SK-N-SH (cell line): ENCODE results near the gene CHRM1. TPM values are rescaled to one million over a fixed set of nuclear protein-coding genes. Genes with fewer than 3 reads are reported as not detected.

Experiments used
- CTCF ChIA-PET: fragments of 300-600, 350-600 bp; formaldehyde crosslinking; extraction: SDS; loops from one replicate; lab custom pipeline; 2021; lab: Yijun Ruan, JAX
- POLR2A ChIA-PET: fragments of 350-600 bp; sonication (Branson Sonifier 250); formaldehyde crosslinking; extraction: SDS; loops from one replicate; lab custom pipeline; 2020; ENCODE audit warnings: antibody characterized with exemption, inconsistent platforms; lab: Yijun Ruan, JAX
- DNase-seq: peaks from one replicate; pipeline ENCODE4 v3.0.0; 2012
- H2AFZ ChIP-seq: fragments of 200-600 bp; sonication (generic); 2 replicates; pipeline ENCODE4 v1.8.1; 2016; ENCODE audit warnings: antibody characterized with exemption, mild to moderate bottlenecking, low read depth
- H3F3A ChIP-seq: fragments of 200-600 bp; sonication (generic); replicated peaks from 2 replicates; pipeline ENCODE3; 2016; ENCODE audit warnings: antibody characterized with exemption, mild to moderate bottlenecking; ENCODE audit not compliant: insufficient read depth
- H3K27ac ChIP-seq, 2 experiments: fragments of 200-500 bp in 1 of 2; fragments of 200-600 bp in 1 of 2; sonication (Bioruptor generic) in 1 of 2; sonication (generic), shearing (Covaris generic) in 1 of 2; 2 replicates each; pipeline versions ENCODE4 v1.5.1 to v1.6.1; 2014 to 2016; ENCODE audit warnings: low read depth in 2 of 2, inconsistent platforms in 1 of 2, low read length in 1 of 2, mild to moderate bottlenecking in 1 of 2, mixed read lengths in 1 of 2
- H3K27me3 ChIP-seq: fragments of 200-600 bp; sonication (generic), shearing (Covaris generic); 2 replicates; pipeline ENCODE4 v1.6.1; 2016; ENCODE audit warnings: mixed run types; ENCODE audit not compliant: insufficient read depth
- H3K36me3 ChIP-seq, 2 experiments: fragments of 200-500 bp in 1 of 2; fragments of 200-600 bp in 1 of 2; sonication (Bioruptor generic) in 1 of 2; sonication (generic) in 1 of 2; replicated peaks in 1 of 2; 2 replicates each; pipeline versions ENCODE3 to v1.5.1; 2014 to 2016; ENCODE audit warnings: low read length in 1 of 2, mild to moderate bottlenecking in 1 of 2; ENCODE audit not compliant: insufficient read depth in 2 of 2, control insufficient read depth in 1 of 2
- H3K4me1 ChIP-seq, 2 experiments: fragments of 200-500 bp in 1 of 2; fragments of 200-600 bp in 1 of 2; sonication (Bioruptor generic) in 1 of 2; sonication (generic), shearing (Covaris generic) in 1 of 2; 2 replicates each; pipeline versions ENCODE4 v1.5.1 to v1.6.1; 2014 to 2016; ENCODE audit warnings: low read depth in 1 of 2, low read length in 1 of 2, mixed run types in 1 of 2; ENCODE audit not compliant: insufficient read depth in 2 of 2, control insufficient read depth in 1 of 2
- H3K4me2 ChIP-seq: fragments of 200-600 bp; sonication (generic), shearing (Covaris generic); 2 replicates; pipeline ENCODE4 v1.6.1; 2017; ENCODE audit warnings: mixed run types
- H3K4me3 ChIP-seq, 2 experiments: fragments of 200-500 bp in 1 of 2; fragments of 200-600 bp in 1 of 2; sonication (Bioruptor generic) in 1 of 2; sonication (generic), shearing (Covaris generic) in 1 of 2; 2 replicates each; pipeline versions ENCODE4 v1.5.1 to v1.8.1; 2014 to 2016; ENCODE audit warnings: low read depth in 2 of 2, inconsistent platforms in 1 of 2, low read length in 1 of 2, mild to moderate bottlenecking in 1 of 2, mixed read lengths in 1 of 2, moderate library complexity in 1 of 2
- H3K79me2 ChIP-seq: fragments of 200-600 bp; sonication (generic); 2 replicates; pipeline ENCODE4 v1.8.1; 2017; ENCODE audit warnings: mild to moderate bottlenecking; ENCODE audit not compliant: insufficient read depth
- H3K9ac ChIP-seq: fragments of 200-600 bp; sonication (generic); 2 replicates; pipeline ENCODE4 v1.6.1; 2017; ENCODE audit warnings: mixed run types
- H3K9me2 ChIP-seq: fragments of 200-600 bp; sonication (generic); 2 replicates; pipeline ENCODE4 v1.6.1; 2017; ENCODE audit warnings: mixed run types
- H3K9me3 ChIP-seq: fragments of 200-600 bp; sonication (generic); 2 replicates; pipeline ENCODE4 v1.6.1; 2017; ENCODE audit warnings: mixed run types, mild to moderate bottlenecking, moderate library complexity
- H4K20me1 ChIP-seq: fragments of 200-600 bp; sonication (generic); 2 replicates; pipeline ENCODE4 v1.6.1; 2017; ENCODE audit warnings: mild to moderate bottlenecking, mixed run types; ENCODE audit not compliant: insufficient read depth
- ELF1 ChIP-seq: IDR thresholded peaks from 2 replicates; pipeline ENCODE4 v1.4.0; 2012
- EZH2phosphoT487 ChIP-seq: fragments of 200-600 bp; sonication (generic); IDR thresholded peaks from 2 replicates; pipeline ENCODE4 v1.6.1; 2017; ENCODE audit warnings: low read depth, mixed run types, mild to moderate bottlenecking, antibody characterized with exemption, moderate library complexity, borderline replicate concordance
- GABPA ChIP-seq: IDR thresholded peaks from 2 replicates; pipeline ENCODE4 v1.4.0; 2012; ENCODE audit warnings: low read depth, mild to moderate bottlenecking
- JUND ChIP-seq: IDR thresholded peaks from 2 replicates; pipeline ENCODE4 v1.4.0; 2012
- MXI1 ChIP-seq: IDR thresholded peaks from 2 replicates; pipeline ENCODE4 v1.6.1; 2012; ENCODE audit warnings: mild to moderate bottlenecking, low read depth, low read length, improper control_type of control experiment
- NRF1 ChIP-seq: IDR thresholded peaks from 2 replicates; pipeline ENCODE4 v1.6.1; 2012; ENCODE audit warnings: low read depth, mild to moderate bottlenecking, low read length
- RAD21 ChIP-seq: IDR thresholded peaks from 2 replicates; pipeline ENCODE4 v1.6.1; 2012; ENCODE audit warnings: mild to moderate bottlenecking, low read length
- REST ChIP-seq: IDR thresholded peaks from 2 replicates; pipeline ENCODE4 v1.6.1; 2012; ENCODE audit warnings: mild to moderate bottlenecking, low read depth, low read length, moderate library complexity
- SIN3A ChIP-seq: IDR thresholded peaks from 2 replicates; pipeline ENCODE4 v1.6.1; 2012; ENCODE audit warnings: low read depth, mild to moderate bottlenecking, low read length, moderate library complexity, borderline replicate concordance
- SMC3 ChIP-seq: IDR thresholded peaks from 2 replicates; pipeline ENCODE4 v1.6.1; 2012; ENCODE audit warnings: low read depth, low read length, improper control_type of control experiment
- YY1 ChIP-seq: IDR thresholded peaks from 2 replicates; pipeline ENCODE4 v1.4.0; 2012; ENCODE audit warnings: low read depth, mild to moderate bottlenecking
- ZBTB33 ChIP-seq: IDR thresholded peaks from 2 replicates; pipeline ENCODE4 v1.4.0; 2012; ENCODE audit warnings: low read depth, borderline replicate concordance
- WGBS: methylation state at CpG from one replicate; pipeline ENCODE4 v1.1.6; 2017; ENCODE audit warnings: low lambda C conversion rate; 5-methylcytosine and 5-hydroxymethylcytosine counted together
- polyA plus RNA-seq, 3 experiments: library from polyadenylated mRNA; depleted of rRNA; stranded (reverse); fragments of >200 nt; gene quantifications; 2 replicates each; pipeline ENCODE4 v1.2.3, GENCODE V29; 2012
- TF ChIP-seq, protein P1 (sequence below): IDR thresholded peaks from 2 replicates; pipeline ENCODE4; 2012
- TF ChIP-seq, protein P2 (sequence below): fragments of 200-600 bp; sonication (generic); IDR thresholded peaks from 2 replicates; pipeline ENCODE4 v1.6.1; 2017; ENCODE audit warnings: antibody characterized with exemption, mild to moderate bottlenecking, moderate library complexity

Gene CHRM1
- polyA plus RNA-seq, 1 of the 3 experiments (the other 2 are of a cell fraction): not detected

- Histone ChIP-seq H3K9me3 (no peaks in the 10 kb centered on the region), H3K4me2 (no peak overlapping the region), H3K9me2 (no peaks in the 10 kb centered on the region), H3K27ac (peak overlapping the region in 1 of 2 experiments; percentile 77; a peak in 2 of 4 replicates), H3K9ac (no peak overlapping the region), H3K27me3 (no peaks in the 10 kb centered on the region), H4K20me1 (no peaks in the 10 kb centered on the region), H2AFZ (no peak overlapping the region), H3K36me3 (no peaks in the 10 kb centered on the region), H3F3A (peaks cover under 1% of the 10 kb centered on the region), H3K4me1 (peaks cover 0 to 39% of the 10 kb centered on the region in 2 experiments; a peak in 1 of 4 replicates), H3K79me2 (no peaks in the 10 kb centered on the region), H3K4me3 (no peak overlapping the region)
- CTCF ChIA-PET: interaction anchor here (0.7 to 27.5 kb wide), 16 partner anchors 11 to 301 kb away, joined by 3 to 751 read pairs (median 4); partner anchors contain the start of genes CHRM1, SLC22A8 and SLC3A2
- TF ChIP-seq EZH2phosphoT487 (no peak), JUND (no peak)
- no peak for DNase-seq
- POLR2A ChIA-PET: interaction anchor here (0.9 to 1.4 kb wide), 2 partner anchors 69 to 107 kb away, joined by 3 to 4 read pairs; no protein-coding TSS in a partner anchor
- 72% methylated on average over 8 of the region's 27 CpGs for WGBS
Measured at GRCh38 chr11:62910141-62910882, 10.9 kb downstream of the CHRM1 start.

DNA sequence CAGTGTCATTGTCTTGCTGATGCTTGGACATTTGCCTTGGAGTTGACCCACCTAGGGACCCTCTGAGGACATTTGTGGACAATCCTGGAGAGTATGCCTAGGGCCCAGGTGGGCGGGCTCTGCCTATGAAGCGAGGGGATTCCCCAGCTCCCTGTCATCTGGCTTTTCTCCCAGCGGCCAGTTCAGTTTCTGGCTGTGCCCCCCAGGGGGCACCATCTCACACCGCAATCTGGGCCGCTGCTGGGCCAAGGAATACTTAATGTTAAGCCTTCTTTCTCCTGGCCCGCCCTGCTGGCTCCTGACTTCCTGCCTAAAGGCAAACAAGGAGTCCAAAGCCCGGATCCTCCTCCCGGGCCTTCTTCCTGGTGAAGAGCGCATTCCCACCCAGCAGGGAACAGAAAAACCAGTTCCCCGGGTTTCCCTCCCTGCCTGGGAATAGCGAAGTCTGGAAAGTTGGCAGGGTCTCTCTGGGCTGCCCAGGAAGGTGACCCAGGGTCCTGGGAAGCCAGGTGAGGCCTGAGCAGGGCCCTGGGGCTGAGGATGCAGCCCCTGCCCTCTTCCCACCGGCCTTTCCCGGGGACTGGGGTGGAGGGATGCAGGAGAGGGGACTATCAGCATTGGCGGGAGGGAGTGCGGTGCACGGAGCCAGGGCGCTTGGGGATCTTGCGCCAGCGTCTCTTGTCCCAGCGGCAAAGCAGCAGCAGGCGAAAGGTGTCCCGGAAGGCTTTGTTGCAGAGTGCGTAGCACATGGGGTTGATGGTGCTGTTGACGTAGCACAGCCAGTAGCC, 11.9 kb downstream of the CHRM1 start:
- CTCF ChIA-PET: interaction anchor here (0.5 to 27.5 kb wide), 20 partner anchors 9 to 304 kb away, joined by 3 to 751 read pairs (median 4); partner anchors contain the start of genes CHRM1 and SLC3A2
- peak; percentile 82 for DNase-seq
- POLR2A ChIA-PET: no interaction called here
- no peaks in the 10 kb centered on the region for H3K79me2 ChIP-seq
- peaks cover 4% of the 10 kb centered on the region for H3F3A ChIP-seq
- no peak for TF ChIP-seq JUND
- no peak for TF ChIP-seq GABPA
- no peak for TF ChIP-seq ZBTB33
- no peak for TF ChIP-seq ELF1
- no peak for TF ChIP-seq MXI1
- TF ChIP-seq, protein P1, sequence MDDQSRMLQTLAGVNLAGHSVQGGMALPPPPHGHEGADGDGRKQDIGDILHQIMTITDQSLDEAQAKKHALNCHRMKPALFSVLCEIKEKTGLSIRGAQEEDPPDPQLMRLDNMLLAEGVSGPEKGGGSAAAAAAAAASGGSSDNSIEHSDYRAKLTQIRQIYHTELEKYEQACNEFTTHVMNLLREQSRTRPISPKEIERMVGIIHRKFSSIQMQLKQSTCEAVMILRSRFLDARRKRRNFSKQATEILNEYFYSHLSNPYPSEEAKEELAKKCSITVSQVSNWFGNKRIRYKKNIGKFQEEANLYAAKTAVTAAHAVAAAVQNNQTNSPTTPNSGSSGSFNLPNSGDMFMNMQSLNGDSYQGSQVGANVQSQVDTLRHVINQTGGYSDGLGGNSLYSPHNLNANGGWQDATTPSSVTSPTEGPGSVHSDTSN: no peak
- no peak for TF ChIP-seq YY1
- no peak for TF ChIP-seq REST
- TF ChIP-seq, protein P2, sequence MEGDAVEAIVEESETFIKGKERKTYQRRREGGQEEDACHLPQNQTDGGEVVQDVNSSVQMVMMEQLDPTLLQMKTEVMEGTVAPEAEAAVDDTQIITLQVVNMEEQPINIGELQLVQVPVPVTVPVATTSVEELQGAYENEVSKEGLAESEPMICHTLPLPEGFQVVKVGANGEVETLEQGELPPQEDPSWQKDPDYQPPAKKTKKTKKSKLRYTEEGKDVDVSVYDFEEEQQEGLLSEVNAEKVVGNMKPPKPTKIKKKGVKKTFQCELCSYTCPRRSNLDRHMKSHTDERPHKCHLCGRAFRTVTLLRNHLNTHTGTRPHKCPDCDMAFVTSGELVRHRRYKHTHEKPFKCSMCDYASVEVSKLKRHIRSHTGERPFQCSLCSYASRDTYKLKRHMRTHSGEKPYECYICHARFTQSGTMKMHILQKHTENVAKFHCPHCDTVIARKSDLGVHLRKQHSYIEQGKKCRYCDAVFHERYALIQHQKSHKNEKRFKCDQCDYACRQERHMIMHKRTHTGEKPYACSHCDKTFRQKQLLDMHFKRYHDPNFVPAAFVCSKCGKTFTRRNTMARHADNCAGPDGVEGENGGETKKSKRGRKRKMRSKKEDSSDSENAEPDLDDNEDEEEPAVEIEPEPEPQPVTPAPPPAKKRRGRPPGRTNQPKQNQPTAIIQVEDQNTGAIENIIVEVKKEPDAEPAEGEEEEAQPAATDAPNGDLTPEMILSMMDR: peak; percentile 48
- peak; percentile 80 for TF ChIP-seq RAD21
- TF ChIP-seq SIN3A: no peak
- TF ChIP-seq SMC3: peak; percentile 66
- no peak for TF ChIP-seq NRF1
- no peaks in the 10 kb centered on the region for H3K36me3 ChIP-seq
- no peaks in the 10 kb centered on the region for H3K9me2 ChIP-seq
- WGBS: 86% methylated on average over 13 of the region's 24 CpGs
- H3K4me3 ChIP-seq: no peak overlapping the region; a peak in 1 of 4 replicates
- no peak overlapping the region for H3K9ac ChIP-seq
- H3K27me3 ChIP-seq: no peaks in the 10 kb centered on the region
- peaks cover 0 to 39% of the 10 kb centered on the region in 2 experiments; a peak in 1 of 4 replicates for H3K4me1 ChIP-seq
- H3K4me2 ChIP-seq: no peak overlapping the region
- no peaks in the 10 kb centered on the region for H4K20me1 ChIP-seq
- H2AFZ ChIP-seq: no peak overlapping the region
- no peak overlapping the region for H3K27ac ChIP-seq
- no peaks in the 10 kb centered on the region for H3K9me3 ChIP-seq
